Activated CD8-positive, alpha-beta memory T cell treated with anti-CD3 and anti-CD28 coated beads, Interleukin-2, amount 50 U/mL, for 4 hours (primary cell): ENCODE data around the gene SLTM.
"Not testable (repeated sequence)": the region's sequence is repeated elsewhere in the genome, so short reads cannot be mapped to it uniquely, and the experiment has no call there.

Source experiments
- DNase-seq: peaks from one replicate; pipeline ENCODE4 v3.0.0-alpha.2; 2020

Gene SLTM

DNA sequence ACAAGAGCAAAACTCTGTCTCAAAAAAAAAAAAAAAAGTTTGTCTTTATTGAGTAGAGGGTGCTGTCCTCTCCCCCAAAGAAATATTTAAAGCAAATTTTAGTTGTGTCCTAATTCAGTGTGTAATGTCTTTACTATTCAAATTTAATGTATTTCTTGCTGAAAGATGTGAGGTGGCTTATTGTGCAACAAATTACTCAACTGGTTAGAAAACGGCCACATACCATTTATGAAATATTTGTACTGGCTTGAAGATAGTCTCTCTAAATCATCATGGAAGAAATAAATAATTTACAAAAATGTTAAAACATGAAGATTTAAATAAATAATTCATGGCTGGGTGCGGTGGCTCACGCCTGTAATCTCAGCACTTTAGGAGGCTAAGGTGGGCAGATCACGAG is 63.0 kb downstream of the SLTM start:
- DNase-seq = no peak

DNA sequence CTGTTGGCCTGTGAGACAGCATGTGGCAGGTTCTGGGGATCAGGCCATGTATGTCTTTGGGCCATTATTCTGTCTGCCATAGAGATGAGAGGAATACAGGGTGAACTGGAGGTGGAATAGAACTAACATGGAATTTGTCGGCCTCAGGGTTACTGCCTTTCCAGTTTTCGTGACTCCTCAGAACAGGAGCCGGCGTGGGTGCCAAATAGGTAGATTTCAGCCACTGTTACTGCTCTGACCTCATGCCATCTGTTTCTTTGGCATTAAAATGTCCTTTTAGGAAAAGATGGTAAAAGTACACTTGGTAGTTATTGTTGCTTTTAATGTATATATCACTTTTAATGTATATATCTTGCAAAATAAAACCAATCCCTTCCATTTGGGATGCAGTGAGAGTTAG is 65.6 kb downstream of the SLTM start:
- no peak for DNase-seq

DNA sequence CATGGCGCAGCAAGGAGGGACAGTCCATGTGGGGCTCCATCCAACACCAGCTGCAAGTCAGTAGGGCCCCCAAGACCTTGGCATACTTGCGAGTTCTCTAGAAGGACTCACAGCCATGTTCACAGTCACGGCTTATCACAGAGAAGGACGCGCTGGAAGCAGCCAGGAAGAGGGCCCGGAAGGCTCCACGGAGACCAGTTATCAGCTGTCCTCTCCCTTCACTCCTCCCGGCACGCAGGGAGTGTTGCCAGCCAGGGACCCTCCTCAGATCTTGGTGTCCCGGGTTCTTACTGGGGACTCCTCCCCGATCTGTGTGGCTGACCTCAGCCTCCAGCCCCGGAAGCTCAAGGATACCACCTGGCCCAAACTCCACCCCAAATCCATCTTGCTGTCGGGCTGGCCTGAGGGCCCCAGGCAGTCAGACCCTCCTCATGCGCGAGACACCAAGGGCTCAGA is 68.0 kb downstream of the SLTM start:
- no peak for DNase-seq

- no peak for DNase-seq
These were observed 68.7 kb downstream of the SLTM start for GRCh38 chr15:58864602-58865424.

DNA sequence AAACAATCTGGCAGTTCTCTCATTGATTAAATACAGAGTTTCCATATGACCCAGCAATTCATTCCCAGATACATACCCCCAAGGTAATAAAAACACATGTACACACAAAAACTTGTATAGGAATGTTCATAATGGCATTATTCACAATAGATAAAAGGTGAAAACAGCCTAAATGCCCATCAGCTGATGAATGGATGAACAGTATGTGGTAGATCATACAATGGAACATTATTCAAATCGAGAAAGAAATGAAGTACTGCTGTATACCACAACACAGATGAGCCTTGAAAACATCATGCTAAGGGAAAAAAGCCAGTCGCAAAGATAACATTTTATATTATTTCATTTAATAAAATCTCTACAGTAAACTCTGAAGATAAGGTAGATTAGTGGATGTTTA is 71.2 kb downstream of the SLTM start:
- DNase-seq = no peak

GRCh38 chr15:58856621-58857020 is 76.9 kb downstream of the SLTM start:
- DNase-seq = not testable (repeated sequence)

GRCh38 chr15:58856086-58856485 is 77.4 kb downstream of the SLTM start:
- DNase-seq = no peak

DNA sequence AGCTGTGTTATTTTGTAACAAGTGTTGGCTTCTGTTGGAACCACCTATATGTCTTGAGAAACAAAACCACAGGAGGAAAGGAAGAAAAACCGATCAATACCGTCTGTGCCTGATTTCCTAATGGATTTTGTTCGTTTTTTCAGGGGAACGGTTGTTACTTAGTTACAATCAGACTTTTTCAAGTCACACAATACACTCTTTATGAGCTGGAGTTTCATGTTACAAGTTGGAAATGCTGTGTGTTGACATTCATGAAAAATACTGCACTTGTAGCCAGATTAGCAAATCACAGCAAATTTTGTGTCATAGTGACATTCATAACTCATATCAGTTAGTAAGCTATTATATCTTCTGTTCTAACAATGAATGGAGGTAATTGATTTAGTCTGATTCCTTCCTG is 78.9 kb downstream of the SLTM start:
- no peak for DNase-seq

GRCh38 chr15:58852347-58852746 is 81.1 kb downstream of the SLTM start:
- no peak for DNase-seq

- DNase-seq = not testable (repeated sequence)
These were observed 82.3 kb downstream of the SLTM start for GRCh38 chr15:58851205-58851604.

GRCh38 chr15:58842713-58843396 is 90.6 kb downstream of the SLTM start:
- no peak for DNase-seq

GRCh38 chr15:58840048-58840447 is 93.4 kb downstream of the SLTM start:
- DNase-seq = no peak

DNA sequence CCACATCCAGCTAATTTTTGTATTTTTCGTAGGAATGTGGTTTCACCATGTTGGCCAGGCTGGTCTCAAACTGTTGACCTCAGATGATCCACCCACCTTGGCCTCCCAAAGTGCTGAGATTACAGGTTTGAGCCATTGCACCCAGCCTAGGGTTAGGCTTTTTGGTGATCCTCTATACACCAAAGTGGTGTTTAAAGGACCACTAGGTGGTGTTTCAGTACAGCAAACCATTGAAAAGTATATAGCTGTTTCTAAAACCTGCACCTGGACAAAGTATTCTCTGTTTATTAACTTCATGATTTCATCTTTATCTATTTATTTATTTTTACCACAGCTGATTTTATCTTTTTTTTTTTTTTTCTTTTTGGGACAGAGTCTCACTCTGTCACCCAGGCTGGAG is 94.0 kb downstream of the SLTM start:
- DNase-seq = no peak

GRCh38 chr15:58833681-58834426 is 99.6 kb downstream of the SLTM start:
- DNase-seq = not testable (repeated sequence)

DNA sequence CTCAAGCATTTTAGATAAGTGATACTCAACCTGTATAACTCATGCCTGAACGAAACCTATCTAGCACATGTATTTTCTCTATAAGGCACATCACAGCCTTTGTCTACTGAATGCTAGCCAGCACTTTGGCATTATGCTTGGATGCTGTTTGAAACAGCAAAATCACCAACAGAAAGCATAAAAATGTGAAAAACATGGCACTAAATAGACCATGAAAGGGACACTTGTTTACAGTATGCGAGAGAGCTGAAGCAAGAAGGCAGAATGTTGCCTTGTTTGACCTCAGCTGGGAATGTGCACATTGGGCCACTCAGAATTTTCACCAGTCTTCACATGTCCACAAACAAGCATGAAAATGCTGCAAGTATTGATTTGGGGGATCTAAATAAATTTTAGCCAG is 102.9 kb downstream of the SLTM start:
- DNase-seq = no peak
